ENCODE results near the gene ASMT.

ASMT gene

DNA sequence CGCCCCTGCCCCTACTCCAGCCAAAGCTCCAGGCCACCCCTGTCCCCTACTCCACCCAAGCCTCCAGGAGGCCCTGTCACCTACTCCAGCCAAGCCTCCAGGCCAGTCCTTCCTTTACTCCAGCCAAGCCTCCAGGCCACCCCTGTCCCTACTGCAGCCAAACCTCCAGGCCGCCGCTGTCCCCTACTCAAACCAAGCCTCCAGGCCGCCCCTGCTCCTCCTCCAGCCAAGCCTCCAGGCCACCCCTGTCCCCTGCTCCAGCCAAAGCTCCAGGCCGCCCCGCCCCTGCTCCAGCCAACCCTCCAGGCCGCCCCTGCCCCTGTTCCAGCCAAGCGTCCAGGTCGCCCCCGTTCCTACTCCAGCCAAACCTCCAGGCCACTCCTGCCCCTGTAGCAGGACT is 5.1 kb upstream of the ASMT start:
- Histone ChIP-seq H3K27ac (ENCODE audit: low read depth, low read length) (no peak overlapping the region), H3K4me3 (ENCODE audit: low read length) (no peak overlapping the region), H3K23ac (ENCODE audit: low read length) (no peak overlapping the region), H4K8ac (ENCODE audit: low read depth, low read length) (no peak overlapping the region), H2BK15ac (replicated peaks; ENCODE audit: low read depth) (no peak overlapping the region), H3K79me1 (ENCODE audit: low read length) (no peaks in the 10 kb centered on the region), H3K4ac (ENCODE audit: low read depth, low read length) (no peak overlapping the region), H3K9ac (ENCODE audit: low read length) (no peak overlapping the region), H3K4me1 (ENCODE audit: control insufficient read depth, low read depth, low read length) (no peaks in the 10 kb centered on the region), H2BK5ac (ENCODE audit: low read length) (no peak overlapping the region), H2BK120ac (ENCODE audit: low read depth, low read length) (no peak overlapping the region), H4K5ac (ENCODE audit: low read length) (no peak overlapping the region), H3K27me3 (ENCODE audit: insufficient read depth, low read length, poor library complexity) (no peaks in the 10 kb centered on the region), H3K79me2 (ENCODE audit: control insufficient read depth, insufficient read depth, low read length) (no peaks in the 10 kb centered on the region), H3K4me2 (ENCODE audit: low read length) (no peak overlapping the region), H3K18ac (ENCODE audit: low read length) (no peak overlapping the region), H2AK5ac (ENCODE audit: low read length) (no peak overlapping the region), H3K36me3 (ENCODE audit: control insufficient read depth, insufficient read depth, low read length) (no peaks in the 10 kb centered on the region), H3K56ac (ENCODE audit: low read length) (peak overlapping the region; percentile 34)
- no CpG with 5 or more reads among the region's 10 CpGs for WGBS (ENCODE audit: extremely low coverage, insufficient coverage, low lambda C conversion rate)
- DNase-seq, result no peak

DNA sequence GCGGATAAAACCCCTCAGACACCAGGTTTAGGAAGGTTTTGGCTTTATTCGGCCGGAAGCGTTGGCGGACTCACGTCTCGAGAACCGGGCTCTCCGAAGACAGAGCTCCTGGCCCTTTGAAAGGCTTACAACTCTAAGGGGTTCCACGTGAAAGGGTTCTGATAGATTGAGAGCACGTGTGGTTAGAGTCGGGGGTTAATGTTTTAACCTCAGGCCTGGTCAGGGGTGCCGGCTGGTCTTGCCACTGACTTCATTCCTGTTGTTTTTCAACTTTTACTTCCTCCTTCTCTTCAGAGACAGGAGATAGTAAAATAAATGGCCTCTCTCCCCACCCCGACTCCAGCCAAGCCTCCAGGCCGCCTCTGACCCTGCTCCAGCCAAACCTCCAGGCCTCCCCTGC is 4.7 kb upstream of the ASMT start:
- no peaks in the 10 kb centered on the region for H3K79me1 ChIP-seq (ENCODE audit: low read length)
- no peak overlapping the region for H4K5ac ChIP-seq (ENCODE audit: low read length)
- no peak overlapping the region for H4K8ac ChIP-seq (ENCODE audit: low read depth, low read length)
- no CpG with 5 or more reads among the region's 15 CpGs for WGBS (ENCODE audit: extremely low coverage, insufficient coverage, low lambda C conversion rate)
- no peak overlapping the region for H3K4me3 ChIP-seq (ENCODE audit: low read length)
- no peaks in the 10 kb centered on the region for H3K36me3 ChIP-seq (ENCODE audit: control insufficient read depth, insufficient read depth, low read length)
- no peaks in the 10 kb centered on the region for H3K79me2 ChIP-seq (ENCODE audit: control insufficient read depth, insufficient read depth, low read length)
- H3K4ac ChIP-seq (ENCODE audit: low read depth, low read length), result no peak overlapping the region
- H3K9ac ChIP-seq (ENCODE audit: low read length), result no peak overlapping the region
- H3K27me3 ChIP-seq (ENCODE audit: insufficient read depth, low read length, poor library complexity), result no peaks in the 10 kb centered on the region
- no peak overlapping the region for H2BK5ac ChIP-seq (ENCODE audit: low read length)
- no peak for DNase-seq
- H3K23ac ChIP-seq (ENCODE audit: low read length), result no peak overlapping the region
- no peak overlapping the region for H3K18ac ChIP-seq (ENCODE audit: low read length)
- H3K27ac ChIP-seq (ENCODE audit: low read depth, low read length), result no peak overlapping the region
- no peak overlapping the region for H2BK120ac ChIP-seq (ENCODE audit: low read depth, low read length)
- peak overlapping the region; percentile 34 for H3K56ac ChIP-seq (ENCODE audit: low read length)
- H3K4me2 ChIP-seq (ENCODE audit: low read length), result no peak overlapping the region
- H3K4me1 ChIP-seq (ENCODE audit: control insufficient read depth, low read depth, low read length), result no peaks in the 10 kb centered on the region
- H2AK5ac ChIP-seq (ENCODE audit: low read length), result no peak overlapping the region
- no peak overlapping the region for H2BK15ac ChIP-seq (replicated peaks; ENCODE audit: low read depth)

DNA sequence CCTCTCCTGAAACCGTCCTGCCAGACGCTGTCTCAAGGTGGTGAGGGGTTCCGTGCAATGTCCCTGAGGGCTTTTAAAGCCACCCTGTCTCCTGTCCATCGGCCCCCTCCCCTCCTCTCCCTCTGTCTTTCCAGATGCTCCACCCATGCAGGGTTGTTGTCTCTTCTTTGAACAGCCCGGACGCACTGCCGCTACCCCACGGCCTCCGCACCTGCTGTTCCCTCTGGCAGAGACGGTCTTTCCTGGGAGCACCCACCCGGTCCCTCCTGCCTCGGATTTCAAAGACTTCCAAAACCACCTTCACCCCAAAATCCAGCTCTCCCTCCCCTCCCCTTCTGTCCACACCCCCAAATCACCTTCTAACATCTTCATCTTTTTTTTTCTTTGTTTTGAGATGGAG is 4.1 kb upstream of the ASMT start:
- Histone ChIP-seq H3K4me1 (ENCODE audit: control insufficient read depth, low read depth, low read length) (no peaks in the 10 kb centered on the region), H3K36me3 (ENCODE audit: control insufficient read depth, insufficient read depth, low read length) (no peaks in the 10 kb centered on the region), H3K56ac (ENCODE audit: low read length) (no peak overlapping the region), H2BK120ac (ENCODE audit: low read depth, low read length) (no peak overlapping the region), H3K79me1 (ENCODE audit: low read length) (no peaks in the 10 kb centered on the region), H4K8ac (ENCODE audit: low read depth, low read length) (no peak overlapping the region), H3K27ac (ENCODE audit: low read depth, low read length) (no peak overlapping the region), H2BK5ac (ENCODE audit: low read length) (no peak overlapping the region), H3K79me2 (ENCODE audit: control insufficient read depth, insufficient read depth, low read length) (no peaks in the 10 kb centered on the region), H2AK5ac (ENCODE audit: low read length) (no peak overlapping the region), H3K4me3 (ENCODE audit: low read length) (no peak overlapping the region), H3K18ac (ENCODE audit: low read length) (no peak overlapping the region), H3K27me3 (ENCODE audit: insufficient read depth, low read length, poor library complexity) (no peaks in the 10 kb centered on the region), H3K23ac (ENCODE audit: low read length) (no peak overlapping the region), H3K9ac (ENCODE audit: low read length) (no peak overlapping the region), H4K5ac (ENCODE audit: low read length) (no peak overlapping the region), H2BK15ac (replicated peaks; ENCODE audit: low read depth) (no peak overlapping the region), H3K4me2 (ENCODE audit: low read length) (no peak overlapping the region), H3K4ac (ENCODE audit: low read depth, low read length) (no peak overlapping the region)
- no peak for DNase-seq
- no CpG with 5 or more reads among the region's 12 CpGs for WGBS (ENCODE audit: extremely low coverage, insufficient coverage, low lambda C conversion rate)

DNA sequence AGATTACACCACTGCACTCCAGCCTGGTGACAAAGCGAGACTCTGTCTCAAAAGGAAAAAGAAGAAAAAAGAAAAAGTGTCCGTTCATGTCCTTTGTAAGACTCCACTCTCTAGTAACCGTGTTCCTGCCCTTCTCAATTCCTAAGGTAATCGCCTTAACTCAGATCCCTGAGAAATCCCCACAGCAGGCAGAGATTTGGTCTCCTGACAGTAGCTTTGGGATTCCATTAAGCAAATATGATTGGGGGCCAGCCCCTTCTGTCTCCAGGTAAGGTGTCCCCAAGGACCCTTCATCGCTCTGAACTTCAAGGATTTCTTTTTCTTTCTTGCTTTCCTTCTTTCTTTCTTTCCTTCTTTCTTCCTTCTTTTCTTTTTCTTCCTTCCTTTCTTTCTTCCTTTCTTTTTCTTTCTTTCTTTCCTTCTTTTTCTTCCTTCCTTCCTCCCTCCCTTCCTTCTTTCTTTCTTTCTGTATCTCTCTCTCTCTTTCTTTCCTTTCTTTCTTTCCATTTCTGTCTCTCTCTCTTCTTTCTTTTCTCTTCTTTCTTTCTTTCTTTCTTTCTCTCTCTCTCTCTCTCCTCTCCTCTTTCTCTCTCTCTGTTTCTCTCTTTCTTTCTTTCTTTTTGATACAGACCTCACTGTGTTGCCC is 2.1 kb upstream of the ASMT start:
- H2BK5ac ChIP-seq (ENCODE audit: low read length), result no peak overlapping the region
- no peak overlapping the region for H3K27ac ChIP-seq (ENCODE audit: low read depth, low read length)
- no peaks in the 10 kb centered on the region for H3K4me1 ChIP-seq (ENCODE audit: control insufficient read depth, low read depth, low read length)
- H2AK5ac ChIP-seq (ENCODE audit: low read length), result no peak overlapping the region
- no CpG with 5 or more reads among the region's 5 CpGs for WGBS (ENCODE audit: extremely low coverage, insufficient coverage, low lambda C conversion rate)
- no peak overlapping the region for H3K4ac ChIP-seq (ENCODE audit: low read depth, low read length)
- H3K9ac ChIP-seq (ENCODE audit: low read length), result no peak overlapping the region
- no peaks in the 10 kb centered on the region for H3K79me1 ChIP-seq (ENCODE audit: low read length)
- H2BK15ac ChIP-seq (replicated peaks; ENCODE audit: low read depth), result no peak overlapping the region
- no peak overlapping the region for H2BK120ac ChIP-seq (ENCODE audit: low read depth, low read length)
- H3K4me2 ChIP-seq (ENCODE audit: low read length), result no peak overlapping the region
- H3K23ac ChIP-seq (ENCODE audit: low read length), result no peak overlapping the region
- H3K27me3 ChIP-seq (ENCODE audit: insufficient read depth, low read length, poor library complexity), result no peaks in the 10 kb centered on the region
- DNase-seq, result no peak
- no peaks in the 10 kb centered on the region for H3K36me3 ChIP-seq (ENCODE audit: control insufficient read depth, insufficient read depth, low read length)
- H3K4me3 ChIP-seq (ENCODE audit: low read length), result no peak overlapping the region
- H4K5ac ChIP-seq (ENCODE audit: low read length), result no peak overlapping the region
- no peaks in the 10 kb centered on the region for H3K79me2 ChIP-seq (ENCODE audit: control insufficient read depth, insufficient read depth, low read length)
- H3K18ac ChIP-seq (ENCODE audit: low read length), result no peak overlapping the region
- no peak overlapping the region for H3K56ac ChIP-seq (ENCODE audit: low read length)
- H4K8ac ChIP-seq (ENCODE audit: low read depth, low read length), result no peak overlapping the region

DNA sequence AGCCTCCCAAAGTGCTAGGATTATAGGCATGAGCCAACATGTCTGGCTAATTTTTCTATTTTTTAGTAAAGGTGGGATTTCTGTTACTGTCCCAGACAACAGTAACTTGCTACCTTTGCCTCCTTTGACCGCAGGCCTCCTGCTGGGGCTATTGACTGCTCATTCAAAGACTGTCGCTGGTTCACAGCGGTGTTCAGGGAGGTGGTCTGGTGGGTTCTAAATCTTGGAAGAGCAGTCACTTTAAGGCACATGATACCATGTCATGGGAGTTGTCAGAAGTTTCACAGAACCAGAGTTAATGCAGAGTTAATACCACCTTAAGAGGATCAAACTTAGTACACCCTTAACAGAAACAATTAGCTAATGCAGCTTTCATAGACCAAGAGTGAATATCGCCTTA is 3.8 kb downstream of the ASMT start:
- no peaks in the 10 kb centered on the region for H3K79me1 ChIP-seq (ENCODE audit: low read length)
- WGBS (ENCODE audit: extremely low coverage, insufficient coverage, low lambda C conversion rate), result no CpG with 5 or more reads among the region's 4 CpGs
- no peaks in the 10 kb centered on the region for H3K36me3 ChIP-seq (ENCODE audit: control insufficient read depth, insufficient read depth, low read length)
- H3K4me3 ChIP-seq (ENCODE audit: low read length), result no peak overlapping the region
- no peak overlapping the region for H2AK5ac ChIP-seq (ENCODE audit: low read length)
- H4K8ac ChIP-seq (ENCODE audit: low read depth, low read length), result no peak overlapping the region
- H3K23ac ChIP-seq (ENCODE audit: low read length), result no peak overlapping the region
- no peak overlapping the region for H3K4ac ChIP-seq (ENCODE audit: low read depth, low read length)
- H2BK15ac ChIP-seq (replicated peaks; ENCODE audit: low read depth), result no peak overlapping the region
- H3K4me2 ChIP-seq (ENCODE audit: low read length), result no peak overlapping the region
- H3K56ac ChIP-seq (ENCODE audit: low read length), result no peak overlapping the region
- DNase-seq, result peak; percentile 67
- no peak overlapping the region for H3K18ac ChIP-seq (ENCODE audit: low read length)
- H2BK120ac ChIP-seq (ENCODE audit: low read depth, low read length), result no peak overlapping the region
- no peak overlapping the region for H4K5ac ChIP-seq (ENCODE audit: low read length)
- no peaks in the 10 kb centered on the region for H3K79me2 ChIP-seq (ENCODE audit: control insufficient read depth, insufficient read depth, low read length)
- no peak overlapping the region for H3K27ac ChIP-seq (ENCODE audit: low read depth, low read length)
- no peaks in the 10 kb centered on the region for H3K4me1 ChIP-seq (ENCODE audit: control insufficient read depth, low read depth, low read length)
- no peak overlapping the region for H3K9ac ChIP-seq (ENCODE audit: low read length)
- no peak overlapping the region for H2BK5ac ChIP-seq (ENCODE audit: low read length)
- H3K27me3 ChIP-seq (ENCODE audit: insufficient read depth, low read length, poor library complexity), result no peaks in the 10 kb centered on the region

DNA sequence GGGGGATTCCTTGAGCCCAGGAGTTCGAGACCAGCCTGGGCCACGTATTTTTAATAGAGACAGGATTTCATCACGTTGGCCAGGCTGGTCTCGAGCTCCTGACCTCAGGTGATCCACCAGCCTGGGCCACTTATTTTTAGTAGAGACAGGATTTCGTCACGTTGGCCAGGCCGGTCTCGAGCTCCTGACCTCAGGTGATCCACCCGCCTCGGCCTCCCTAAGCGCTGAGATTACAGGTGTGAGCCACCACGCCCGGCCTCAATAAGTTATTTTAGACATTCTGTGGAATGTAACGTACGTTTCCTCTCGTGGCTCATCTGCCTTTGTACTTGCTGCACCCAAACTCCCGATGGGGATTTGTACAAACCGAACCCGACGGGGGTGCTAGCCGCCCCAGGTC is 8.8 kb downstream of the ASMT start:
- Histone ChIP-seq H3K18ac (ENCODE audit: low read length) (no peak overlapping the region), H3K79me2 (ENCODE audit: control insufficient read depth, insufficient read depth, low read length) (no peaks in the 10 kb centered on the region), H3K4me3 (ENCODE audit: low read length) (no peak overlapping the region), H3K27me3 (ENCODE audit: insufficient read depth, low read length, poor library complexity) (no peaks in the 10 kb centered on the region), H3K56ac (ENCODE audit: low read length) (no peak overlapping the region), H3K4me2 (ENCODE audit: low read length) (no peak overlapping the region), H3K27ac (ENCODE audit: low read depth, low read length) (no peak overlapping the region), H3K4ac (ENCODE audit: low read depth, low read length) (no peak overlapping the region), H2AK5ac (ENCODE audit: low read length) (no peak overlapping the region), H2BK5ac (ENCODE audit: low read length) (no peak overlapping the region), H2BK15ac (replicated peaks; ENCODE audit: low read depth) (no peak overlapping the region), H4K5ac (ENCODE audit: low read length) (no peak overlapping the region), H3K9ac (ENCODE audit: low read length) (no peak overlapping the region), H3K36me3 (ENCODE audit: control insufficient read depth, insufficient read depth, low read length) (no peaks in the 10 kb centered on the region), H4K8ac (ENCODE audit: low read depth, low read length) (no peak overlapping the region), H3K23ac (ENCODE audit: low read length) (no peak overlapping the region), H2BK120ac (ENCODE audit: low read depth, low read length) (no peak overlapping the region), H3K4me1 (ENCODE audit: control insufficient read depth, low read depth, low read length) (no peaks in the 10 kb centered on the region), H3K79me1 (ENCODE audit: low read length) (no peaks in the 10 kb centered on the region)
- no CpG with 5 or more reads among the region's 21 CpGs for WGBS (ENCODE audit: extremely low coverage, insufficient coverage, low lambda C conversion rate)
- DNase-seq, result no peak

Data from mesendoderm (in vitro differentiated cells).